B cell (primary cell): Measurements from ENCODE around the gene PACRG. TPM values are rescaled to one million over a fixed set of nuclear protein-coding genes. Genes with fewer than 3 reads are reported as not detected.

Source experiments
- ATAC-seq: fragments of 200-7000 bp; cut with Tn5 transposase; one replicate; pipeline ENCODE4 v1.10.0; 2021; ENCODE audit warnings: low read depth, mild to moderate bottlenecking, moderate number of reproducible peaks, moderate library complexity
- CTCF ChIA-PET: fragments of 350-600 bp; sonication (Branson Sonifier 250); formaldehyde crosslinking; loops from one replicate; lab custom pipeline; 2021; ENCODE audit warnings: antibody characterized with exemption, inconsistent platforms; lab: Charles Lee
- POLR2A ChIA-PET: fragments of 350-600 bp; sonication (Branson Sonifier 250); formaldehyde crosslinking; loops from one replicate; lab custom pipeline; 2021; ENCODE audit warnings: antibody characterized with exemption; lab: Charles Lee
- DNase-seq: peaks from one replicate; pipeline ENCODE4 v3.0.0; 2013
- H2AFZ ChIP-seq: 2 replicates; pipeline ENCODE4 v1.6.1; 2012; ENCODE audit warnings: mild to moderate bottlenecking, low read depth, low read length; ENCODE audit not compliant: insufficient read depth, poor library complexity, severe bottlenecking
- H3K27ac ChIP-seq, 2 donors: 1 replicate in 1 of 2; 2 replicates in 1 of 2; pipeline ENCODE4 v1.5.1; 2012 to 2013; ENCODE audit warnings: low read length in 2 of 2, mild to moderate bottlenecking in 2 of 2, moderate library complexity in 1 of 2
- H3K27me3 ChIP-seq, 4 experiments: fragments of 200-600 bp in 1 of 4; sonication (generic) in 1 of 4; replicated peaks in 1 of 4; 1 replicate in 2 of 4; 2 replicates in 2 of 4; pipeline versions ENCODE4 v1.6.1 to v1.7.0; 2013 to 2016; ENCODE audit warnings: low read length in 3 of 4, mild to moderate bottlenecking in 2 of 4, mixed read lengths in 1 of 4, moderate library complexity in 1 of 4; ENCODE audit not compliant: insufficient read depth in 4 of 4, control insufficient read depth in 3 of 4; ENCODE audit errors: control extremely low read depth in 1 of 4
- H3K36me3 ChIP-seq, 2 experiments: replicated peaks in 1 of 2; 1 replicate in 1 of 2; 2 replicates in 1 of 2; pipeline versions ENCODE4 v1.6.1 to v1.7.1; 2013; ENCODE audit warnings: low read length in 1 of 2; ENCODE audit not compliant: insufficient read depth in 2 of 2, control insufficient read depth in 1 of 2; ENCODE audit errors: control extremely low read depth in 1 of 2, extremely low read depth in 1 of 2
- H3K4me1 ChIP-seq, 2 donors: fragments of 200-600 bp in 1 of 2; sonication (generic) in 1 of 2; 1 replicate in 1 of 2; 2 replicates in 1 of 2; pipeline versions ENCODE4 v1.5.1 to v1.6.1; 2013 to 2017; ENCODE audit warnings: low read length in 2 of 2; ENCODE audit not compliant: control insufficient read depth in 2 of 2, insufficient read depth in 2 of 2
- H3K4me2 ChIP-seq: replicated peaks from 2 replicates; pipeline ENCODE3; 2012; ENCODE audit warnings: mild to moderate bottlenecking, low read depth, low read length; ENCODE audit not compliant: poor library complexity, severe bottlenecking
- H3K4me3 ChIP-seq, 5 experiments: fragments of 200-600 bp in 1 of 5; sonication (generic) in 1 of 5; 1 replicate in 3 of 5; 2 replicates in 2 of 5; pipeline versions ENCODE4 v1.5.1 to v1.7.0; 2011 to 2016; ENCODE audit warnings: low read length in 4 of 5, mild to moderate bottlenecking in 4 of 5, low read depth in 2 of 5, control low read depth in 1 of 5, moderate library complexity in 1 of 5; ENCODE audit not compliant: insufficient read depth in 1 of 5; ENCODE audit errors: control extremely low read depth in 1 of 5, extremely low read depth in 1 of 5
- H3K79me2 ChIP-seq: fragments of 200-600 bp; sonication (generic); one replicate; pipeline ENCODE4 v1.6.0; 2016; ENCODE audit warnings: low read length; ENCODE audit not compliant: control insufficient read depth, insufficient read depth
- H3K9ac ChIP-seq: fragments of 200-600 bp; sonication (generic); 2 replicates; pipeline ENCODE4 v1.6.1; 2017; ENCODE audit warnings: mild to moderate bottlenecking, low read length, moderate library complexity
- H3K9me3 ChIP-seq, 3 donors: one replicate each; pipeline versions ENCODE4 v1.6.1 to v1.7.1; 2013; ENCODE audit warnings: low read length in 2 of 3; ENCODE audit not compliant: control insufficient read depth in 2 of 3, insufficient read depth in 1 of 3; ENCODE audit errors: control extremely low read depth in 1 of 3
- H4K20me1 ChIP-seq: 2 replicates; pipeline ENCODE4 v1.6.0; 2012; ENCODE audit warnings: mild to moderate bottlenecking, low read length; ENCODE audit not compliant: insufficient read depth, control insufficient read depth, poor library complexity, severe bottlenecking
- H3K27ac Mint-ChIP-seq: one replicate; pipeline ENCODE4 v1.8.0; 2021; ENCODE audit warnings: mixed read lengths
- H3K27me3 Mint-ChIP-seq: one replicate; pipeline ENCODE4 v1.8.0; 2021; ENCODE audit warnings: mixed read lengths
- H3K4me1 Mint-ChIP-seq: one replicate; pipeline ENCODE4 v1.8.0; 2021; ENCODE audit warnings: mixed read lengths
- H3K4me3 Mint-ChIP-seq: one replicate; pipeline ENCODE4 v1.8.0; 2021; ENCODE audit warnings: mixed read lengths
- H3K9me3 Mint-ChIP-seq: one replicate; pipeline ENCODE4 v1.8.0; 2022; ENCODE audit warnings: mixed read lengths; ENCODE audit not compliant: insufficient read depth
- CTCF ChIP-seq: fragments of 200-600 bp; IDR thresholded peaks from one replicate; pipeline ENCODE4 v1.8.0; 2022; ENCODE audit warnings: antibody characterized with exemption, mild to moderate bottlenecking
- EZH2 ChIP-seq: IDR thresholded peaks from 2 replicates; pipeline ENCODE4 v1.6.1; 2012; ENCODE audit warnings: borderline replicate concordance, low read depth, mild to moderate bottlenecking, moderate library complexity, low read length; ENCODE audit not compliant: insufficient read depth, poor library complexity, severe bottlenecking
- WGBS: methylation state at CpG from one replicate; pipeline ENCODE4 v1.1.5; 2013; ENCODE audit warnings: missing lambda C conversion rate; ENCODE audit not compliant: insufficient coverage; 5-methylcytosine and 5-hydroxymethylcytosine counted together
- intact Hi-C: fragments of 100-400 bp; cut with micrococcal nuclease; formaldehyde crosslinking; loops from one replicate; pipeline ENCODE4 v1.10.0; 2022
- polyA plus RNA-seq: library from polyadenylated mRNA; depleted of rRNA; stranded (reverse); fragments of >200 nt; gene quantifications from 2 replicates; pipeline ENCODE4 v1.2.3, GENCODE V29; 2012
- total RNA-seq, 2 donors: library from RNA; stranded (reverse); fragments of 120-200 nt in 1 of 2; gene quantifications; 1 replicate in 1 of 2; 2 replicates in 1 of 2; pipeline versions ENCODE4 v1.2.3 to v1.2.4, GENCODE V29; 2013 to 2022

The PACRG gene
- total and polyA plus RNA-seq, 2 donors (not counting 1 experiment from before 2014, with no cell fraction given): not detected

GRCh38 chr6:163085426-163085825 is 357.7 kb downstream of the PACRG start:
- no peaks in the 10 kb centered on the region for H3K9me3 ChIP-seq
- 83% methylated on average over 3 of the region's 5 CpGs for WGBS
- Mint-ChIP-seq H3K4me1 (no peaks in the 10 kb centered on the region), H3K9me3 (no peaks in the 10 kb centered on the region), H3K27me3 (no peaks in the 10 kb centered on the region), H3K4me3 (no peak overlapping the region), H3K27ac (no peak overlapping the region)
- ChIA-PET CTCF (no interaction called here), POLR2A (no interaction called here)
- DNase-seq: no peak
- intact Hi-C loops: no loop called here
- no peak overlapping the region for H3K4me2 ChIP-seq
- H3K79me2 ChIP-seq: no peaks in the 10 kb centered on the region
- H3K9ac ChIP-seq: no peak overlapping the region
- H3K4me3 ChIP-seq: no peak overlapping the region
- no peaks in the 10 kb centered on the region for H4K20me1 ChIP-seq
- TF ChIP-seq CTCF (no peak), EZH2 (no peak)
- no peaks in the 10 kb centered on the region for H3K36me3 ChIP-seq
- no peaks in the 10 kb centered on the region for H3K27me3 ChIP-seq
- no peak for ATAC-seq
- H2AFZ ChIP-seq: no peak overlapping the region
- no peaks in the 10 kb centered on the region for H3K4me1 ChIP-seq
- H3K27ac ChIP-seq: no peak overlapping the region

- DNase-seq: no peak
- no peak overlapping the region for H3K4me3 Mint-ChIP-seq
- WGBS: 70% methylated on average over 2 of the region's 8 CpGs
- H3K9me3 ChIP-seq: no peaks in the 10 kb centered on the region
- no peak overlapping the region for H3K27ac Mint-ChIP-seq
- no peak overlapping the region for H3K27ac ChIP-seq
- no peaks in the 10 kb centered on the region for H3K27me3 ChIP-seq
- ATAC-seq: no peak
- POLR2A ChIA-PET: no interaction called here
- TF ChIP-seq CTCF: no peak
- no peaks in the 10 kb centered on the region for H3K9me3 Mint-ChIP-seq
- no peaks in the 10 kb centered on the region for H3K4me1 Mint-ChIP-seq
- H3K4me2 ChIP-seq: no peak overlapping the region
- H3K36me3 ChIP-seq: no peaks in the 10 kb centered on the region
- H3K4me3 ChIP-seq: no peak overlapping the region
- no peak overlapping the region for H3K9ac ChIP-seq
- intact Hi-C loops: no loop called here
- H3K79me2 ChIP-seq: no peaks in the 10 kb centered on the region
- no peaks in the 10 kb centered on the region for H3K4me1 ChIP-seq
- no peaks in the 10 kb centered on the region for H3K27me3 Mint-ChIP-seq
- no peaks in the 10 kb centered on the region for H4K20me1 ChIP-seq
- no peak overlapping the region for H2AFZ ChIP-seq
- CTCF ChIA-PET: no interaction called here
Observed at GRCh38 chr6:163085861-163086623, 358.3 kb downstream of the PACRG start.
